Type B pancreatic cell (in vitro differentiated cells): ENCODE results near the gene CDS1. TPM values are rescaled to one million over a fixed set of nuclear protein-coding genes. Genes with fewer than 3 reads are reported as not detected.
"Not testable (repeated sequence)": the region's sequence is repeated elsewhere in the genome, so short reads cannot be mapped to it uniquely, and the experiment has no call there.

Source experiments
- DNase-seq: peaks from one replicate; pipeline ENCODE4 v3.0.0; 2021; ENCODE audit warnings: mixed read lengths; ENCODE audit not compliant: unreplicated experiment; ENCODE audit errors: extremely low spot score
- H3K27ac Mint-ChIP-seq: 2 replicates; pipeline ENCODE4 v1.8.0; 2021; ENCODE audit warnings: mild to moderate bottlenecking, mixed read lengths
- H3K27me3 Mint-ChIP-seq: 2 replicates; pipeline ENCODE4 v1.8.0; 2021; ENCODE audit warnings: mixed read lengths
- H3K36me3 Mint-ChIP-seq: 2 replicates; pipeline ENCODE4 v1.8.0; 2021; ENCODE audit warnings: mixed read lengths
- H3K4me1 Mint-ChIP-seq: one replicate; pipeline ENCODE4 v1.8.0; 2021; ENCODE audit warnings: mixed read lengths; ENCODE audit not compliant: unreplicated experiment
- H3K4me3 Mint-ChIP-seq: 2 replicates; pipeline ENCODE4 v1.8.0; 2021; ENCODE audit warnings: mild to moderate bottlenecking, mixed read lengths
- H3K9me3 Mint-ChIP-seq: 2 replicates; pipeline ENCODE4 v1.8.0; 2021; ENCODE audit warnings: mixed read lengths
- long read RNA-seq: library from polyadenylated mRNA; unstranded; transcript quantifications from one replicate; pipeline ENCODE4 v2.0.0, GENCODE V29; 2020
- total RNA-seq: library from RNA; stranded (reverse); gene quantifications from 2 replicates; pipeline ENCODE4 v1.2.1, GENCODE V29; 2021; ENCODE audit warnings: low replicate concordance
- TF ChIP-seq, protein P1 (sequence below): fragments of 200-600 bp; sonication (generic); conservative IDR thresholded peaks from 2 replicates; pipeline ENCODE4 v1.5.0; 2021; ENCODE audit warnings: antibody characterized with exemption, mild to moderate bottlenecking

CDS1 gene
- total RNA-seq: 15.1 and 39.7 TPM in 2 replicates
- long read RNA-seq, full-length matches to known transcripts: 30 of 52 reads
- long read RNA-seq, partial matches to known transcripts: 19 of 52 reads
- long read RNA-seq, other reads (novel, unspliced or antisense): 3 of 52 reads

GRCh38 chr4:84582988-84583875 lies at the start of gene CDS1:
CDS1 (plus strand) TSS chr4:84583127; CDS start chr4:84583402, 275 bp downstream.
- Mint-ChIP-seq H3K27me3 (peaks cover 23% of the 10 kb centered on the region), H3K27ac (peak within 1 kb of the TSS; percentile 97), H3K9me3 (no peaks in the 10 kb centered on the region), H3K36me3 (peaks cover 9% of the 10 kb centered on the region), H3K4me3 (peak within 1 kb of the TSS; percentile 94), H3K4me1 (peaks cover 12% of the 10 kb centered on the region)
- TF ChIP-seq, protein P1, sequence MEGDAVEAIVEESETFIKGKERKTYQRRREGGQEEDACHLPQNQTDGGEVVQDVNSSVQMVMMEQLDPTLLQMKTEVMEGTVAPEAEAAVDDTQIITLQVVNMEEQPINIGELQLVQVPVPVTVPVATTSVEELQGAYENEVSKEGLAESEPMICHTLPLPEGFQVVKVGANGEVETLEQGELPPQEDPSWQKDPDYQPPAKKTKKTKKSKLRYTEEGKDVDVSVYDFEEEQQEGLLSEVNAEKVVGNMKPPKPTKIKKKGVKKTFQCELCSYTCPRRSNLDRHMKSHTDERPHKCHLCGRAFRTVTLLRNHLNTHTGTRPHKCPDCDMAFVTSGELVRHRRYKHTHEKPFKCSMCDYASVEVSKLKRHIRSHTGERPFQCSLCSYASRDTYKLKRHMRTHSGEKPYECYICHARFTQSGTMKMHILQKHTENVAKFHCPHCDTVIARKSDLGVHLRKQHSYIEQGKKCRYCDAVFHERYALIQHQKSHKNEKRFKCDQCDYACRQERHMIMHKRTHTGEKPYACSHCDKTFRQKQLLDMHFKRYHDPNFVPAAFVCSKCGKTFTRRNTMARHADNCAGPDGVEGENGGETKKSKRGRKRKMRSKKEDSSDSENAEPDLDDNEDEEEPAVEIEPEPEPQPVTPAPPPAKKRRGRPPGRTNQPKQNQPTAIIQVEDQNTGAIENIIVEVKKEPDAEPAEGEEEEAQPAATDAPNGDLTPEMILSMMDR: no peak
- peak; percentile 69 for DNase-seq

GRCh38 chr4:84535901-84536300 lies 47.0 kb upstream of the CDS1 start:
- H3K27ac Mint-ChIP-seq: no peak overlapping the region
- H3K4me3 Mint-ChIP-seq: no peak overlapping the region
- H3K4me1 Mint-ChIP-seq: peaks cover 7% of the 10 kb centered on the region
- DNase-seq: no peak
- H3K36me3 Mint-ChIP-seq: no peaks in the 10 kb centered on the region
- no peaks in the 10 kb centered on the region for H3K27me3 Mint-ChIP-seq
- TF ChIP-seq, protein P1: no peak
- no peaks in the 10 kb centered on the region for H3K9me3 Mint-ChIP-seq

DNA sequence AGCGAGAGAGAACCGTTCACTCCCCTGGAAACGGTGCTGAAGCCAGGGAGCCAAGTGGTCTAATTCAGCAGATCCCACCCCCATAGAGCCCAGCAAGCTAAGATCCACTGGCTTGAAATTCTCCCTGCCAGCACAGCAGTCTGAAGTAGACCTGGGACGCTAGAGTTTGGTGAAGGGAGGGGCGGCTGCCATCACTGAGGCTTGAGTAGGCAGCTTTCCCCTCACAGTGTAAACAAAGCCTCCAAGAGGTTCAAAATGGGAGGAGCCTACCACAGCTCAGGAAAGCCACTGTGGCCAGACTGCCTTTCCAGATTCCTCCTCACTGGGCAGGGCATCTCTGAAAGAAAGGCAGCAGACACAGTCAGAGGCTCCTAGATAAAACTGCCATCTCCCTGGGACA lies 37.8 kb upstream of the CDS1 start:
- no peak for DNase-seq
- Mint-ChIP-seq H3K4me1 (no peaks in the 10 kb centered on the region), H3K36me3 (no peaks in the 10 kb centered on the region), H3K27me3 (no peaks in the 10 kb centered on the region), H3K4me3 (no peak overlapping the region), H3K27ac (no peak overlapping the region), H3K9me3 (no peaks in the 10 kb centered on the region)
- TF ChIP-seq, protein P1: no peak

GRCh38 chr4:84547211-84547610 lies 35.7 kb upstream of the CDS1 start:
- no peaks in the 10 kb centered on the region for H3K36me3 Mint-ChIP-seq
- no peaks in the 10 kb centered on the region for H3K4me1 Mint-ChIP-seq
- no peak overlapping the region for H3K4me3 Mint-ChIP-seq
- no peak overlapping the region for H3K27ac Mint-ChIP-seq
- DNase-seq: no peak
- TF ChIP-seq, protein P1: no peak
- H3K27me3 Mint-ChIP-seq: no peaks in the 10 kb centered on the region
- H3K9me3 Mint-ChIP-seq: no peaks in the 10 kb centered on the region

DNA sequence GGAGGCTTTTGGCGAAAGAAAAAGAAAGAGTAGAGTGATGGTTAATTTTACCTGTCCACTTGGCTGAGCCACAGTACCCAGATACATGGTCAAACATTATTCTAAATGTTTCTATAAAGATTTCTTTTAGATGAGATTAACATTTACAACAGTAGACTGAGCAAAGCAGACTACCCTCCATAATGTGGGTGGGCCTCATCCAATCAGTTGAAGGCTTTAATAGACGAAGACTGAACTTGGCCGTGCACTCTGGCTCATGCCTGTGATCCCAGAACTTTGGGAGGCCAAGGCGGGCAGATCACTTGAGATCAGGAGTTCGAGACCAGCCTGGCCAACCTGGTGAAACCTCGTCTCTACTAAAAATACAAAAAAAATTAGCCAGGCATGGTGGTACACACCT lies 33.7 kb upstream of the CDS1 start:
- H3K27ac Mint-ChIP-seq, H3K27me3 Mint-ChIP-seq, DNase-seq, H3K36me3 Mint-ChIP-seq, H3K4me3 Mint-ChIP-seq, H3K9me3 Mint-ChIP-seq, H3K4me1 Mint-ChIP-seq: not testable (repeated sequence)

DNA sequence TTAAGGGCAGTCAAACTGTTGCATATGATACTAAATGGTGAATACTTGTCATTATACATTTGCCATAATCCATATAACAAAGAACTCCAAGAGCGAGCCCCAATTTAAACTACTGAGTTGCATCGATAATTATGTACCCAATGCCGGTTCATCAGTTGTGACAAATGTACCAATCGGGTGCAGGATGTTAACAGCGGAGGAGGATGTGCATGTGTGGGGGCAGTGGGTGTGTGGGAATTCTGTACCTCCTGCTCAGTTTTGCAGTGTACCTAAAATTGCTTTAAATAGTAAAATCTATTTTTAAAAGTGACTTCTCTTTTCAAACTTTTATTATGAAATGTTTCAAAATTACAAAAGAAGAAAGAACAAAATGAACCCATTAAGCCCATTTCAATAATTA lies 20.8 kb upstream of the CDS1 start:
- H3K27me3 Mint-ChIP-seq: no peaks in the 10 kb centered on the region
- DNase-seq: no peak
- H3K36me3 Mint-ChIP-seq: no peaks in the 10 kb centered on the region
- no peak overlapping the region for H3K4me3 Mint-ChIP-seq
- no peaks in the 10 kb centered on the region for H3K9me3 Mint-ChIP-seq
- no peaks in the 10 kb centered on the region for H3K4me1 Mint-ChIP-seq
- TF ChIP-seq, protein P1: no peak
- H3K27ac Mint-ChIP-seq: no peak overlapping the region
